Neural crest cell (in vitro differentiated cells): ENCODE measurements around the gene PIP4K2B. TPM values are rescaled to one million over a fixed set of nuclear protein-coding genes. Genes with fewer than 3 reads are reported as not detected.

Experiments used
- DNase-seq: peaks from one replicate; pipeline ENCODE4 v3.0.0; 2021; ENCODE audit warnings: low read depth, mixed read lengths, low spot score
- H3K27ac Mint-ChIP-seq: one replicate; pipeline ENCODE4 v1.8.0; 2021; ENCODE audit warnings: mild to moderate bottlenecking, mixed read lengths; ENCODE audit not compliant: unreplicated experiment
- H3K27me3 Mint-ChIP-seq: 2 replicates; pipeline ENCODE4 v1.8.0; 2021; ENCODE audit warnings: low read depth, mild to moderate bottlenecking, mixed read lengths
- H3K36me3 Mint-ChIP-seq: 2 replicates; pipeline ENCODE4 v1.8.0; 2021; ENCODE audit warnings: low read depth, mild to moderate bottlenecking, mixed read lengths
- H3K4me1 Mint-ChIP-seq: 2 replicates; pipeline ENCODE4 v1.8.0; 2021; ENCODE audit warnings: mixed read lengths
- H3K4me3 Mint-ChIP-seq: one replicate; pipeline ENCODE4 v1.8.0; 2021; ENCODE audit warnings: mild to moderate bottlenecking, mixed read lengths
- H3K9me3 Mint-ChIP-seq: 2 replicates; pipeline ENCODE4 v1.8.0; 2021; ENCODE audit warnings: mixed read lengths
- CTCF ChIP-seq: fragments of 200-600 bp; sonication (generic); conservative IDR thresholded peaks from 2 replicates; pipeline ENCODE4 v1.5.0; 2021; ENCODE audit warnings: antibody characterized with exemption, mild to moderate bottlenecking
- total RNA-seq: library from RNA; stranded (reverse); gene quantifications from 2 replicates; pipeline ENCODE4 v1.2.1, GENCODE V29; 2021

The PIP4K2B gene
- total RNA-seq, 1 donor from 2014 or later: 105 TPM

GRCh38 chr17:38786372-38786771 lies 13.0 kb downstream of the PIP4K2B start:
- H3K36me3 Mint-ChIP-seq: peaks cover 2% of the 10 kb centered on the region
- H3K9me3 Mint-ChIP-seq: no peaks in the 10 kb centered on the region
- DNase-seq: no peak
- H3K4me3 Mint-ChIP-seq: no peak overlapping the region
- TF ChIP-seq CTCF: no peak
- peaks cover 20% of the 10 kb centered on the region for H3K4me1 Mint-ChIP-seq
- H3K27ac Mint-ChIP-seq: no peak overlapping the region
- no peaks in the 10 kb centered on the region for H3K27me3 Mint-ChIP-seq

- Mint-ChIP-seq H3K27ac (no peak overlapping the region), H3K27me3 (no peaks in the 10 kb centered on the region), H3K4me3 (no peak overlapping the region), H3K36me3 (peaks cover 4% of the 10 kb centered on the region), H3K9me3 (no peaks in the 10 kb centered on the region), H3K4me1 (no peaks in the 10 kb centered on the region)
- TF ChIP-seq CTCF: no peak
- no peak for DNase-seq
Observed at GRCh38 chr17:38783227-38783626, 16.1 kb downstream of the PIP4K2B start.

- Mint-ChIP-seq H3K4me1 (no peaks in the 10 kb centered on the region), H3K36me3 (peaks cover 7% of the 10 kb centered on the region), H3K27me3 (no peaks in the 10 kb centered on the region), H3K9me3 (no peaks in the 10 kb centered on the region), H3K4me3 (no peak overlapping the region), H3K27ac (no peak overlapping the region)
- no peak for DNase-seq
- TF ChIP-seq CTCF: no peak
Observed at GRCh38 chr17:38779965-38780752, 19.2 kb downstream of the PIP4K2B start.

GRCh38 chr17:38777641-38778250 lies 21.6 kb downstream of the PIP4K2B start:
- no peak overlapping the region for H3K27ac Mint-ChIP-seq
- no peaks in the 10 kb centered on the region for H3K9me3 Mint-ChIP-seq
- peaks cover 15% of the 10 kb centered on the region for H3K36me3 Mint-ChIP-seq
- H3K4me3 Mint-ChIP-seq: no peak overlapping the region
- no peaks in the 10 kb centered on the region for H3K4me1 Mint-ChIP-seq
- DNase-seq: no peak
- no peaks in the 10 kb centered on the region for H3K27me3 Mint-ChIP-seq
- TF ChIP-seq CTCF: no peak

- Mint-ChIP-seq H3K36me3 (peaks cover 17% of the 10 kb centered on the region), H3K27me3 (no peaks in the 10 kb centered on the region), H3K4me1 (no peaks in the 10 kb centered on the region), H3K27ac (no peak overlapping the region), H3K9me3 (no peaks in the 10 kb centered on the region), H3K4me3 (no peak overlapping the region)
- DNase-seq: no peak
- TF ChIP-seq CTCF: no peak
Observed at GRCh38 chr17:38773258-38773657, 26.1 kb downstream of the PIP4K2B start.
